ENCODE results near the gene REEP5.
"Not testable (repeated sequence)": the region's sequence is repeated elsewhere in the genome, so short reads cannot be mapped to it uniquely, and the experiment has no call there.

REEP5 gene

GRCh38 chr5:112880219-112880964 lies 41.6 kb downstream of the REEP5 start:
- DNase-seq = no peak

DNA sequence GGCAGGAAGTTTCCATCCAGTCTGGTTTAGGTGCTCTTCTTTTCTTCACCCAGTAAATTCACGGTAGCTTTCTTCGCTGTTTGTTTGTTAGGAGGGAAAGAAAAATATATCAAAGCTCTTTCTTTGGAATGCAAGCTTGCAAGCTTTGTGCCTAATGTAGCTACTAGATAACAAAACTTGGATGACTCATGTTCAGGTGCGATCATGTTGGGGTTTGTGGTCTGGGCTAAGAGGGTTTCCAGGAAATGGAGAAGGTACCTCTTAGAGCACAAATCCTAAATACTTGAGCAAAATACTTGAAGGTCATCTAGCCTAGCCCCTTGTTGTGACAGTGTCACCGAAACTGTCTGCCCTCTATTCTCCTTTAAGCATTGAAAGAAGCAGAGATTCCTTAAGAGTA lies 43.3 kb downstream of the REEP5 start:
- no peak for DNase-seq

- no peak for DNase-seq
Observed at GRCh38 chr5:112878101-112878500, 43.9 kb downstream of the REEP5 start.

- DNase-seq = no peak
Observed at GRCh38 chr5:112876362-112876761, 45.7 kb downstream of the REEP5 start.

GRCh38 chr5:112870966-112871365 lies 51.1 kb downstream of the REEP5 start:
- peak; percentile 67 for DNase-seq

DNA sequence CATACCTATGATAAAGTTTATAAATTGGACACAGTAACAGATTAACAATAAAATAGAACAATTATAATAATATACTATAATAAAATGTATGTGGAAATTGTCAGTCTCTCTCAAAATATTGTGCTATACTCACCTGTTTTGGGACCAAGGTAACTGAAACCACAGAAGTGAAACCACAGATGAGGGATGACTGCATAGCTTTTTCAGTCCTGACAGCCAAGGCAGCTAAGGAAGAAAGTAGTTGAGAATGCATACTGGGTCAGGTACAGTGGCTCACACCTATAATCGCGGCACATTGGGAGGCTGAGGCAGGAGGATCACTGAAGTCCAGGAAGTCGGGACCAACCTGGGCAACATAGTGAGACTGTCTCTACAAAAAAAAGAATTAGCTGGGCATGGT lies 52.1 kb downstream of the REEP5 start:
- no peak for DNase-seq

DNA sequence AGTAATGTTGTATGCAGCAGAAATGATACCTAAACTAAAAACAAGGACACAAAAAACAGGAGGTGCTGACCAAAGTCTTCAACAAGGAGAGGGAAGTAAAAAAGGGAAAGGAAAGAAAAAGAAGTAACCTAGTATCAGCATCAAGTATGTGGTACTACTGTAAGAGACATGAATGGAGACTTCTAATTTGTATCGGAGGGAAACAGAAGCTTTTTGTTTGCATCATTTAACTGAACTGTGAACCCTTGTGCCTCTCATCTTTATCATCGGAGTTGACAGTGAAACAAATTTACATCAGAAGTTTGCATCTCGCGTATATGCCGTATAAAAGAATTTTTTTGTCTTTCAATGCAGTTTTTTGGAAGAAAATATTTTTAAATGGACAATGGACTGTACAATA lies 54.6 kb downstream of the REEP5 start:
- DNase-seq = no peak

DNA sequence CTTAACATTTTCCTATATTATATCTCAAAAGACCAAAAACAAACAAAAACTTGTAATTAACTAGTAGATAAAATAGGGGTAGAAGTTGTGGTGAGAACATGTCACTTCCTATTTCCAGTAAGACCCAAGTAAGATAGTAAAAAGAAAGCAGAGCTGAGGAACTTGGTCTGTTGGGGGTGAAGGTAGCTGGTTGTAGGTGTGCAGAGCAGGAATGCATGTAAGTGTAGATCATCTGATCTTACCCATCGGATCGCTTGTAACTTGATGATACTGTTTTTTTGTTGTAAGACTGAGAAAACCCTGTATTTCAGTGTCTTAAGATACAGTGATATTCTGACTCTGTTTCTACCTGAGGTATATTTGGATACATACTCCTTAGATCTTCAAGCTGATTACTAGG lies 55.3 kb downstream of the REEP5 start:
- no peak for DNase-seq

GRCh38 chr5:112865128-112865527 lies 56.9 kb downstream of the REEP5 start:
- DNase-seq = no peak

DNA sequence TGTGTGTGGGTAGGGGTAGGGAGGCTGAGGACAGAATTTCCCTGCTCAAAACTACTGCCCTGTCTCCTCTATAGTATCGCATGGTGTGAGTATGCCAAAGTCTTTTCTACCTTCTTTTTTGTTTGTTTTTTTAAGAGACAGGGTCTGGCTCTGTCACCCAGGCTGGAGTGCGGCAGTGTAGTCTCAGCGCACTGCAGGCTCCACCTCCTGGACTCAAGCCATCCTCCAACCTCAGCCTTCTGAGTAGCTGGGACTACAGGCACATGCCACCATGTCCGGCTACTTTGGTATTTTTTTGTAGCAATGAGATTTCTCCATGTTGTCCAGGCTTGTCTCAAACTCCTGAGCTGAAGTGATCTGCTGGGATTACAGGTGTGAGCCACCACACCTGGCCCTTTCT lies 58.5 kb downstream of the REEP5 start:
- no peak for DNase-seq

DNA sequence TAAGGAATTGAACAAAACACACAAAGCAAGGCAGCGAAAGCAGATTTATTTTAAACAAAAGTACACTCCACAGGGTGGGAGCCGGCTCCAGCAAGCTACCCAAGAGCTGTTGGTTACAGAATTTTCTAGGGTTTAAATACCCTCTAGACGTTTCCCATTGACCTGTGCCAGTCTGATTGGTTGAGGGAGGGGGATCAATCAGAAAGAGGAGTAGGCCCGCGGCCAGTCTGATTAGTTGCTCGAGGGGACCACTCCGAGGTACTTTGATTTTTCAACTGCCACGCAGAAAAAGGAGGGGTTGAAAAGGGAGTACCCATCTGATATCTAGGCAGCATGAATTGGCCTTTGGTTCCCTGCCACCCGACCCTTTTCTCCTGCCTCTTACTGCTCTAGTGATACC lies 59.9 kb downstream of the REEP5 start:
- no peak for DNase-seq

DNA sequence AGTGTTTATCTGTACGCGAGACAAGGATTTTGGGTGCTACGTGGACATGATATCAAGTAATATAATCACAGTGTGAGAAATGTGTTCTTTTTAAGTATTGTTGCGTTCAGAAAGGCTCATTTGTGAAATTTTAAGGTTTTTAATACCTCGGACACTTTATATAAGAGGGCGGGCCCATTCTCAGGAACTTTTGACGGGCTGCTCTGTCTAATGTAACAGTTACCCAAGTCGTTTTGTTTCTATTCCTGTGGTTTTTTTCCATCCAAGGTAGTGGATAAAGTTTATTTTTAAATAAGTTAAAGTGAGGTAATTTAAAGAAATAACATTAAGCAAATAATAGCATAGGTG lies 60.4 kb downstream of the REEP5 start:
- DNase-seq = no peak

DNA sequence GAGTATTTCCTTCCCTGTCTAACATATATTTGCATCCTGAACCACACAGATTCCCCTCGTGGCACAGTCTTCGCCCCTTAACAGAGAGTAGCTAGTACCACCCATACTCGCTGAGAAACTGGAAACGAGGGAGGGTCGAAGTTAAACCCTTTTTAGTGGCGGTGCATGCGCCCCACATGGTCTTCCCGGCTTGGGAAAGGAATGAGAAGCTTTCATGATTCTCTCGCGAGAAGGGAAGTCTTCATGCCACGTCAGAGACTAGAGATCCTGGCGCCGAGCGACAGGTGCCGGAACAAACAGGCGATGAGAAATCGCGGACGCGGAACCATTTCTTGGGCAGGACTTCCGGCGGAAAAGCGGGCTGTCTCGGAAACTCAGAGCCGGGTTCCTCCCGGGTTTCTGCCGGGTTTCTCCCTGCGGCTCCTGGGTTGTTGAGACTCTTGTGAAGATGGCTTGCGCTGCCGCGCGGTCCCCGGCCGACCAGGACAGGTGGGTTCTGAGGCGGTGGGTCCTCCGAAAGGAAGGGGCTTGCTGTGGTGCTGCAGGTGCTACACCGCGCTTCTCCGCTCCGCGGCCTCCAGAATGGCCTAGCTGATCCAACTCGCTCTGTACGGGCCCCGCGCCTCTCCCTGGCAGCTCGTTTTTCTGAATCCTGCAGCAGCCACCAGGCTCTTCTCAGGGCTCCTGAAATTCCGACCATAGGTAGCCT lies 60.9 kb downstream of the REEP5 start, which contains the start of gene SRP19:
Gene SRP19, plus strand, starts transcription at position 359 of the 709 bp plus-strand sequence. Its CDS starts 90 bp downstream, at position 449.
- peak; percentile 98 for DNase-seq

DNA sequence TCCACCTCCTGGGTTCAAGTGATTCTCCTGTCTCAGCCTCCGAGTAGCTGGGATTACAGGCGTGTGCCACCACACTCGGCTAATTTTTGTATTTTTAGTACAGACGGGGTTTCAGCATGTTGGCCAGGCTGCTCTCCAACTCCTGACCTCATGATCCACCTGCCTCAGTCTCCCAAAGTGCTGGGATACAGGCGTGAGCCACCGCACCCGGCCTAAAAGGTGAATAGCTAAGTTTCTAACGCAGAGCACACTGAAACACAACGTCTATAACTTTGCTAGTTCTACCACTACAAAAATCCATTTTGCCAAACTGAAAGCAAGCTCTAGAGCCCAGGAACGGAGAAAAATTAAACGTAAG lies 61.5 kb downstream of the REEP5 start:
- not testable (repeated sequence) for DNase-seq

- DNase-seq = no peak
Observed at GRCh38 chr5:112857866-112858265, 64.2 kb downstream of the REEP5 start.

DNA sequence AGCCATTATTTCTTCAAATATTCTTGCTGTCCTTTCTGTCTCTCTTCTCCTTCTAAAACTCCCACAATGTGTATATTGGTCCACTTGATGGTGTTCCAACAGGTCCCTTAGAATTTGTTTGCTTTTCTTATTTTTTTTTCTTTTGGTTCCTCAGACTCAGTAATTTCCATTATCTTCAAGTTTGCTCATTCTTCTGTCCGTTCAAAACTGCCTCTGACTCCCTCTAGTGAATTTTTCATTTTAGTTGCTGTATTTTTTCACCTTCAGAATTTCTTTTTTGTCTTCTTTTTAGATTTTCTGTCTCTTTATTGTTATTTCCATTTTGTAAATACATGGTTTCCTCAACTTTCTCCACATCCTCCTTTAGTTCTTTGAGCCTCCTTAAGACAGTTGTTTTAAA lies 67.4 kb downstream of the REEP5 start:
- no peak for DNase-seq

DNA sequence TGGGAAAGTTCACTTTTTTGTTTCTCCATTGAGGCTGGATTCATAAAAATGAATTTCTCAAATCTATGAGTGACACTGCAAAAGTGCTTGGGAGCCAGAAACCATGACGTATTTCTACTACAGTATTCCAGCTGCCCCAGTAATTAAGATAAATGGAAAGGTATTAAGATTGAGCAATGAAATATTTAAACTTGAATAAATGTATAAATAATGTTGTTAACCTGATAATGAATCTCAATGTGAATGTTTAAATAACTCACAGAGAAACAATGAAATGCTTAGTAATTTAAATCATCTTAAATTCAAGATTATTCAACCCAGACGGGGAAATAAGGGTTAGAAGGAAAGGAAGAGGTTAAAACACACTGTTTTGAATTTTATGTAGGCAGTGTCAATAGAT lies 72.1 kb downstream of the REEP5 start:
- no peak for DNase-seq

DNA sequence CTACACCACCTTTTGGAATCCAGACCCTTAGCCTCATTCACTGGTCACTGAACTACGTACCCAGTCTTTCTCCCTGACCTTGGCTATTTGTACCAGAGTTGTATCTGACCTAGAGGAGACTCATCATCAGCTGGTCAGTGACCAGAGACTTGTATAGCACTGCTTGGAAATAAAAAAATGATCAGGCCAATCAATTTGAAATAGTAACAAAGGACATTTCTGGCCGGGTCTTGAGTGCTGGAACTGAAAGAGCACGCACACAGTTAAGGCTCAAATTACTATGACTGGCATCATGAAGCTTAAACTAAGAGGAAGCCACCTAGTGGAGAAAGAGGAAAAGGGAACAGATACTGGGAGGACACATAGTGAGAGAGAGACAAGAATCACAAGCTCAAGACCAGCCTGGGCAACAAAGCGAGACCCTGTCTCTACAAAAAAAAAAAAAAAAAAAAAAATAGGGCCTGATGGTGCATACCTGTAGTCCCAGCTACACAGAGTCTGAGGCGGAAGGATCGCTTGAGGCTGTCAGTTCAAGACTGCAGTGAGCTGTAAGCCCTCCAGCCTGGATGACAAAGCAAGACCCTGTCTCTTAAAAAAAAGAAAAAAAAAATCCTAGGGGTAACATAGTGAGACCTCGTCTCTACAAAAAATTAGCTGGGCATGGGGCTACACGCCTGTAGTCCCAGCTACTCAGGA lies 73.8 kb downstream of the REEP5 start:
- DNase-seq = peak; percentile 71

DNA sequence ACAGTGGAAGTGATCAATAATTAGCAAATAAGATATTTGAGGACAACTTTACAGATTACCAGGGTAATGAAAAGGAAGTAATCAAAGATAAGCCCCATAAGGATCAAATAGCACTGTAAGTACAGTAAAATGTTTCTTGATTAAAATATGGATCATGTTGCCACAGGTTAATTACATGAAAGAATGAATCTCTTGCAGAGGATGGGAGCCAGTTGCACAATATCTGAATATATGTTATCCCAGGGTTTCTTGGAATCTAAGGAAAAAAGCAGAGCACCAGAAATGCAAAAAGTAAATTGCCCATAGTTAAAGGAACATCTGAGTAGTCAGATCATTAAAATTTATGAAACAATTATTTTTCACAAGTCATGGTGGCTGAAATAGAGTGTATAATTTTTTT lies 74.7 kb downstream of the REEP5 start:
- DNase-seq = no peak

DNA sequence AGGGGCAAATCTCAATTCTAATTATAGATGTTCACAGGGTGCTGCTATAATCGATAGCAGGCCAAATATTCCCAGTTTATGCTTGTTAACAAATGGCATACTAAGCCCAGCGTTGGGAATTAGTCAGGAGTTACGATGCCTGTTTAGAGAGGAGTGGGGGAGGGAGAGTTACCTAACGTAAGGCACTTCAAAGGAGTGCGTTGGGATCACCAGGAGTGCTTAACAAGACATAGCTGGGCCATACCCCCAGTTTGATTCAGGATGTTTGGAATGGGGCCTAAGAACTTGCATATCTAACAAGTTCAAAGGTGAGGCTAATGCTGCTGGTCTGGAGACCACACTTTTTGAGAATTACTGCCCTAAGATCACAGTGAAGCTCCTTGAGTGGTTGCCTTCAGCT lies 75.5 kb downstream of the REEP5 start:
- no peak for DNase-seq

DNA sequence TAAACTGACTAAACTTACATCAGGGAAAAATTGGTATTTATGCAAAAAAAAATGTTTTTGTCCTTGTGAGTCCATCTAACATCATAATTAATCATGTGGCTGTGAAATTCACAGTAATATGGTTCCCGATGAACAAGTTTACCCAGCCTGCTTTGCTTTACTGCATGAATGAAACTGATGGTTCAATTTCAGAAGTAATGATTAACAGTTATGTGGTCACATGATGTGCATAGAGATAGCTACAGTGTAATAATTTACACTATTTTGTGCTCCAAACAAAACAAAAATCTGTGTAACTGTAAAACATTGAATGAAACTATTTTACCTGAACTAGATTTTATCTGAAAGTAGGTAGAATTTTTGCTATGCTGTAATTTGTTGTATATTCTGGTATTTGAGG lies 77.5 kb downstream of the REEP5 start:
- DNase-seq = no peak

GRCh38 chr5:112833971-112834370 lies 88.1 kb downstream of the REEP5 start:
- no peak for DNase-seq

DNA sequence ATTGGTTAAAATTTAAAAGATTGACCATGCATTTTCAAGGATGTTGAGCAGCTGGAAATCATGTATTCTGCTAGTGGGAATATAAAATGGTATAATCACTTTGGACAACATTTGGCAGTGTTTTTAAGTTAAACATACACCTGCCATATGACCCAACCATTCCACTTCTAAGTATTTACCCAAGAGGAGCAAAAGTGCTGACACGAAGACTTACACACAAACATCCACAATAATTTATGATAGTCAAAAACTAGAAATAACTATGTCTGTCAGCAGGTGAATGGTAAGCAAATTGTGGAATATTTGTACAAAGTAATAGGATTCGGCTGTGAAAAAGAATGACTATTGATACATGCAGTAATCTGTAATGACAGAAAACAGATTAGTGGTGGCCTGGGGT lies 91.6 kb downstream of the REEP5 start:
- no peak for DNase-seq

Data from inflammatory macrophage treated with lipopolysaccharide for 4 hours (primary cell).